Keratinocyte (primary cell): ENCODE data around the gene MAGI1. TPM values are rescaled to one million over a fixed set of nuclear protein-coding genes. Genes with fewer than 3 reads are reported as not detected.
A peak's percentile ranks its signal among the peaks of the same experiment; 100 is the strongest.

ENCODE experiments used
- DNase-seq: peaks from one replicate; pipeline ENCODE4 v3.0.0-alpha.2; 2011; ENCODE audit warnings: low read depth, missing footprints, low spot score
- FAIRE-seq: peaks from 2 replicates; lab custom pipeline; 2011; peaks lifted over from hg19 to GRCh38; lab: Jason Lieb, UNC
- H2AFZ ChIP-seq: 2 replicates; pipeline ENCODE4 v1.6.0; 2012; ENCODE audit warnings: low read length, control low read depth, inconsistent platforms; ENCODE audit not compliant: control insufficient read depth
- H3K27ac ChIP-seq: 2 replicates; pipeline ENCODE4 v1.5.1; 2011; ENCODE audit warnings: low read length; ENCODE audit not compliant: control insufficient read depth, insufficient read depth
- H3K27me3 ChIP-seq: 3 replicates; pipeline ENCODE4 v1.6.0; 2011; ENCODE audit warnings: low read length; ENCODE audit not compliant: control insufficient read depth, insufficient read depth; ENCODE audit errors: extremely low read depth
- H3K36me3 ChIP-seq, 2 experiments: 2 replicates in 1 of 2; 3 replicates in 1 of 2; pipeline ENCODE4 v1.5.1; 2011; ENCODE audit warnings: low read length in 2 of 2, mild to moderate bottlenecking in 1 of 2; ENCODE audit not compliant: control insufficient read depth in 2 of 2, insufficient read depth in 2 of 2; ENCODE audit errors: extremely low read depth in 1 of 2
- H3K4me1 ChIP-seq: 3 replicates; pipeline ENCODE4 v1.5.1; 2011; ENCODE audit warnings: low read length; ENCODE audit not compliant: control insufficient read depth, insufficient read depth; ENCODE audit errors: extremely low read depth
- H3K4me2 ChIP-seq: 3 replicates; pipeline ENCODE4 v1.6.0; 2011; ENCODE audit warnings: low read depth, low read length; ENCODE audit not compliant: control insufficient read depth, insufficient read depth; ENCODE audit errors: extremely low read depth
- H3K4me3 ChIP-seq, 3 experiments: fragments of 200-600 bp in 1 of 3; sonication (generic) in 1 of 3; 2 replicates in 2 of 3; 3 replicates in 1 of 3; pipeline ENCODE4 v1.5.1; 2011 to 2016; ENCODE audit warnings: low read length in 3 of 3, mild to moderate bottlenecking in 3 of 3, control low read depth in 2 of 3, inconsistent platforms in 1 of 3, low read depth in 1 of 3, mixed read lengths in 1 of 3, mixed run types in 1 of 3, moderate library complexity in 1 of 3; ENCODE audit not compliant: control insufficient read depth in 2 of 3, insufficient read depth in 2 of 3; ENCODE audit errors: extremely low read depth in 1 of 3
- H3K79me2 ChIP-seq: 2 replicates; pipeline ENCODE4 v1.6.0; 2012; ENCODE audit warnings: low read length; ENCODE audit not compliant: control insufficient read depth, insufficient read depth
- H3K9ac ChIP-seq: 3 replicates; pipeline ENCODE4 v1.6.0; 2011; ENCODE audit warnings: low read length; ENCODE audit not compliant: control insufficient read depth, insufficient read depth; ENCODE audit errors: extremely low read depth
- H3K9me1 ChIP-seq: 3 replicates; pipeline ENCODE4 v1.6.0; 2011; ENCODE audit warnings: low read length; ENCODE audit not compliant: control insufficient read depth, insufficient read depth; ENCODE audit errors: extremely low read depth
- H3K9me3 ChIP-seq: 2 replicates; pipeline ENCODE4 v1.5.1; 2012; ENCODE audit warnings: low read depth, low read length; ENCODE audit not compliant: control insufficient read depth
- H4K20me1 ChIP-seq: 3 replicates; pipeline ENCODE4 v1.6.0; 2011; ENCODE audit warnings: low read length; ENCODE audit not compliant: control insufficient read depth, insufficient read depth; ENCODE audit errors: extremely low read depth
- EZH2 ChIP-seq: IDR thresholded peaks from one replicate; pipeline ENCODE4 v1.6.1; 2012; ENCODE audit warnings: inconsistent platforms, mild to moderate bottlenecking, low read length, moderate library complexity
- dilution Hi-C: fragments of 300-500 bp; cut with MboI; formaldehyde crosslinking; loops from one replicate; pipeline ENCODE4 v1.7.0; 2020; ENCODE audit warnings: low sequenced_read_pairs; ENCODE audit not compliant: extremely low pct_ligation_motif_present
- polyA plus RNA-seq, 5 experiments: library from polyadenylated mRNA; depleted of rRNA in 3 of 5; stranded (reverse) in 3 of 5; stranded (forward) in 1 of 5; unstranded in 1 of 5; fragments of >200 nt; gene quantifications; 1 replicate in 1 of 5; 2 replicates in 3 of 5; 3 replicates in 1 of 5; pipeline versions ENCODE4 v1.2.1 to v1.2.3, GENCODE V29; 2011 to 2012; ENCODE audit warnings: missing spikeins in 2 of 5, low read depth in 1 of 5, low replicate concordance in 1 of 5
- TF ChIP-seq, protein P1 (sequence below), 3 experiments: IDR thresholded peaks in 1 of 3; conservative IDR thresholded peaks in 1 of 3; optimal IDR thresholded peaks in 1 of 3; 2 replicates in 2 of 3; 3 replicates in 1 of 3; pipeline versions ENCODE3 to v1.5.1; 2011; ENCODE audit warnings: low read length in 3 of 3, mild to moderate bottlenecking in 3 of 3, moderate library complexity in 2 of 3, control low read depth in 1 of 3, inconsistent platforms in 1 of 3; ENCODE audit not compliant: insufficient read depth in 2 of 3; ENCODE audit errors: extremely low read depth in 1 of 3

MAGI1 gene
- polyA plus RNA-seq, 1 donor (not counting 4 experiments of a cell fraction or from before 2014, with no cell fraction given) = 10.9 TPM

DNA sequence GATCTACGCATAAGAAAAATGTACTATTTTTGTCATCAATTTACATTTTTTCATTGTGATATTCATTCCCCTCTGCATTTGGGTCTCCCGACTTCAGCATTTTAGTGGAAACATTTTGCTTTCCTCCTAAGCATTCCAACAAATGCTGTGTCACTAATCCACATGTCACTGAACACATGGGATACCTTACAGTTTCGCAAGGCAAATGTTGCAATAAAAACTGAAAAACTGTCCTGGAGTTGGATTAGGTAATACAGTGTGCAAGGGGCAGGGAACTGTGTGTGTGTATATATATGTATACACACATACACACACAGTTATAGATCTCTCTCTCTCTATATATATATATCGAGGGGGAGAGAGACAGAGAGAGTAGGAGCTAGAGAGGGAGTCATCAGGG is 632.2 kb downstream of the MAGI1 start:
- Histone ChIP-seq H3K36me3 (no peaks in the 10 kb centered on the region), H3K9ac (no peak overlapping the region), H3K4me1 (no peaks in the 10 kb centered on the region), H3K9me1 (no peaks in the 10 kb centered on the region), H3K27ac (no peak overlapping the region), H3K79me2 (no peaks in the 10 kb centered on the region), H3K27me3 (no peaks in the 10 kb centered on the region), H3K4me3 (no peak overlapping the region), H2AFZ (no peak overlapping the region), H4K20me1 (no peaks in the 10 kb centered on the region), H3K4me2 (no peak overlapping the region), H3K9me3 (no peaks in the 10 kb centered on the region)
- FAIRE-seq (no peak), DNase-seq (no peak)
- dilution Hi-C loops = no loop called here
- TF ChIP-seq EZH2 = no peak
- TF ChIP-seq, protein P1, sequence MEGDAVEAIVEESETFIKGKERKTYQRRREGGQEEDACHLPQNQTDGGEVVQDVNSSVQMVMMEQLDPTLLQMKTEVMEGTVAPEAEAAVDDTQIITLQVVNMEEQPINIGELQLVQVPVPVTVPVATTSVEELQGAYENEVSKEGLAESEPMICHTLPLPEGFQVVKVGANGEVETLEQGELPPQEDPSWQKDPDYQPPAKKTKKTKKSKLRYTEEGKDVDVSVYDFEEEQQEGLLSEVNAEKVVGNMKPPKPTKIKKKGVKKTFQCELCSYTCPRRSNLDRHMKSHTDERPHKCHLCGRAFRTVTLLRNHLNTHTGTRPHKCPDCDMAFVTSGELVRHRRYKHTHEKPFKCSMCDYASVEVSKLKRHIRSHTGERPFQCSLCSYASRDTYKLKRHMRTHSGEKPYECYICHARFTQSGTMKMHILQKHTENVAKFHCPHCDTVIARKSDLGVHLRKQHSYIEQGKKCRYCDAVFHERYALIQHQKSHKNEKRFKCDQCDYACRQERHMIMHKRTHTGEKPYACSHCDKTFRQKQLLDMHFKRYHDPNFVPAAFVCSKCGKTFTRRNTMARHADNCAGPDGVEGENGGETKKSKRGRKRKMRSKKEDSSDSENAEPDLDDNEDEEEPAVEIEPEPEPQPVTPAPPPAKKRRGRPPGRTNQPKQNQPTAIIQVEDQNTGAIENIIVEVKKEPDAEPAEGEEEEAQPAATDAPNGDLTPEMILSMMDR (optimal IDR thresholded peaks at IDR 0.05 in 1 of 3, IDR thresholded peaks at IDR 0.05 in 1 of 3, conservative IDR thresholded peaks at IDR 0.05 in 1 of 3; ENCODE audit: extremely low read depth in 1 of 3, insufficient read depth in 2 of 3, low read length in 3 of 3) = no peak

DNA sequence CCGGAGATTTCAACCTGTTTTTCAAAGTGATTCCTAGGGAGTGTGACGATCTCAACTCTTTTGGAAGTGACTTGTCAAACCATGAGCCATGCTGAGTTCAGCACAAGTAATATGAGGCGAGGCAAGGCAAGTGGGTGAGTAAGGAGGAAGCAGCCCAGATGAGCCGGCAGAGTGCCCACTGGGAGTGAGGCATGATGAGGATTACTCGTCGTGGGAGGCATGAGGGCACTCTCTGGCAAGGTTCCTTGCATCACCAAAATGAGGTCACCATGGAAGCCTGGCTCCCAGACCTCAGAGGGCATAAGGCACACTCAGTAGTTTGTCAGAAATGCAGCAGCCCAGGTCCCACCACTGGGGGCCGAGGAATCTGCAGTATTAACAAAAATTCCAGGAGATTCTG is 636.1 kb downstream of the MAGI1 start:
- dilution Hi-C loops = no loop called here
- Histone ChIP-seq H2AFZ (no peak overlapping the region), H4K20me1 (no peaks in the 10 kb centered on the region), H3K27ac (no peak overlapping the region), H3K4me3 (no peak overlapping the region), H3K79me2 (no peaks in the 10 kb centered on the region), H3K36me3 (no peaks in the 10 kb centered on the region), H3K4me2 (no peak overlapping the region), H3K4me1 (no peaks in the 10 kb centered on the region), H3K27me3 (no peaks in the 10 kb centered on the region), H3K9ac (no peak overlapping the region), H3K9me3 (no peaks in the 10 kb centered on the region), H3K9me1 (no peaks in the 10 kb centered on the region)
- DNase-seq (peak; percentile 9), FAIRE-seq (peak; percentile 62)
- TF ChIP-seq EZH2 = no peak
- TF ChIP-seq, protein P1 (optimal IDR thresholded peaks at IDR 0.05 in 1 of 3, IDR thresholded peaks at IDR 0.05 in 1 of 3, conservative IDR thresholded peaks at IDR 0.05 in 1 of 3; ENCODE audit: extremely low read depth in 1 of 3, insufficient read depth in 2 of 3, low read length in 3 of 3) = no peak
